Upper lobe of left lung (tissue), 6 donors: ENCODE results near the gene CNTNAP2. TPM values are rescaled to one million over a fixed set of nuclear protein-coding genes. Genes with fewer than 3 reads are reported as not detected.

ENCODE experiments used
- ATAC-seq, 2 donors: fragments of 200-7000 bp; cut with Tn5 transposase; one replicate each; pipeline ENCODE4 v1.9.1; 2022; ENCODE audit warnings: mild to moderate bottlenecking in 2 of 2, moderate library complexity in 2 of 2; ENCODE audit not compliant: low FRiP score in 2 of 2
- DNase-seq, 2 donors: peaks; one replicate each; pipeline ENCODE4 v3.0.0-alpha.2; 2019 to 2020
- H3K27ac ChIP-seq, 4 donors: fragments of 200-600 bp; sonication (generic); one replicate each; pipeline ENCODE4 v1.5.1; 2016 to 2019
- H3K27me3 ChIP-seq, 4 donors: fragments of 200-600 bp; sonication (generic); one replicate each; pipeline ENCODE4 v1.5.1; 2017 to 2019
- H3K36me3 ChIP-seq, 4 donors: fragments of 200-600 bp; sonication (generic); one replicate each; pipeline ENCODE4 v1.5.1; 2016 to 2019
- H3K4me1 ChIP-seq, 4 donors: fragments of 200-600 bp; sonication (generic); one replicate each; pipeline ENCODE4 v1.5.1; 2018 to 2019
- H3K4me3 ChIP-seq, 4 donors: fragments of 200-600 bp; sonication (generic); one replicate each; pipeline ENCODE4 v1.5.1; 2017 to 2019; ENCODE audit warnings: mild to moderate bottlenecking in 2 of 4, moderate library complexity in 1 of 4
- H3K9me3 ChIP-seq, 4 donors: fragments of 200-600 bp; sonication (generic); one replicate each; pipeline ENCODE4 v1.5.1; 2018 to 2019
- CTCF ChIP-seq, 6 experiments: fragments of 450-650 bp in 4 of 6; fragments of 200-600 bp in 2 of 6; sonication (generic) in 2 of 6; IDR thresholded peaks; one replicate each; pipeline ENCODE4 v1.5.1; 2016 to 2019; ENCODE audit warnings: antibody characterized with exemption in 6 of 6
- EP300 ChIP-seq, 4 donors: sonication (generic); formaldehyde crosslinking; IDR thresholded peaks; one replicate each; pipeline ENCODE4 v1.5.1; 2017; ENCODE audit warnings: antibody characterized with exemption in 4 of 4, control low read depth in 2 of 4
- POLR2A ChIP-seq, 4 donors: fragments of 450-650 bp; IDR thresholded peaks; one replicate each; pipeline ENCODE4 v1.5.1; 2016 to 2017; ENCODE audit warnings: antibody characterized with exemption in 4 of 4, mild to moderate bottlenecking in 2 of 4
- POLR2AphosphoS5 ChIP-seq, 2 donors: sonication (generic); formaldehyde crosslinking; IDR thresholded peaks; one replicate each; pipeline ENCODE4 v1.5.1; 2017; ENCODE audit warnings: antibody characterized with exemption in 2 of 2
- WGBS, 2 donors: methylation state at CpG; one replicate each; pipeline ENCODE4 v1.1.5; 2017 to 2018; 5-methylcytosine and 5-hydroxymethylcytosine counted together
- total RNA-seq, 6 donors: library from RNA; depleted of rRNA in 4 of 6; stranded (reverse); fragments of >200 nt in 4 of 6; gene quantifications; one replicate each; pipeline versions ENCODE4 v1.1.0 to v1.2.1, GENCODE V29; 2016 to 2021
- donor health status: DM: no; HTN: no; CAD: no; lungs with moderate emphysema.
- donor health status: DM: no; HTN: yes; CAD: no; lungs with severe emphysema.

Gene CNTNAP2
- total RNA-seq, 6 donors from 2014 or later: 0.06 to 1.0 (median 0.37) TPM

DNA sequence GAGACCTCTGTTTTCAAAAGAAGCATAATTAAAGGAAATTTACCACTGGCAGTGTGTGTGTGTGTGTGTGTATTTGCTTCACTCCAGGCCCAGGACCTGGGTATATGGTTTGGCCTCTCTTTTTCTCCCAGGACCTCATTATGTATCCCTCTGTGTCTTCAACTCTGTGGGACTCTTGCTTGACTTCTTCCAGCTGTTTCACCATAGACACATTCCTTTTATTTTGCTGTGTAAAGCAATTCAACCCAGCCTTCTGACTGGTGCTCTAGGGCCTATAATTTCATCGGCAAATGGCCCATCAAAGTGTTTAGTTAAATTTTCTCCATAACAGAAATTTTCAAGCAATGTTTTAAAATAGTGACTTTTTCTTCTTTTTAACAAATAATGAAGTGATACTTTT, 954.3 kb downstream of the CNTNAP2 start:
- no peaks in the 10 kb centered on the region for H3K9me3 ChIP-seq
- no peak overlapping the region for H3K4me3 ChIP-seq
- no peaks in the 10 kb centered on the region for H3K4me1 ChIP-seq
- 60 to 79% methylated on average over 1 of the region's 1 CpG for WGBS, 2 donors
- H3K27me3 ChIP-seq: no peaks in the 10 kb centered on the region
- H3K27ac ChIP-seq: no peak overlapping the region
- ATAC-seq (no peak), DNase-seq (no peak)
- TF ChIP-seq POLR2A (IDR thresholded peaks at IDR 0.05) (no peak), POLR2AphosphoS5 (IDR thresholded peaks at IDR 0.05) (no peak), EP300 (IDR thresholded peaks at IDR 0.05) (no peak), CTCF (IDR thresholded peaks at IDR 0.05) (no peak)
- no peaks in the 10 kb centered on the region for H3K36me3 ChIP-seq

GRCh38 chr7:147071536-147071935, 954.9 kb downstream of the CNTNAP2 start:
- ATAC-seq (no peak), DNase-seq (no peak)
- 70 to 73% methylated on average over 1 of the region's 1 CpG for WGBS, 2 donors
- Histone ChIP-seq H3K36me3 (no peaks in the 10 kb centered on the region), H3K9me3 (no peaks in the 10 kb centered on the region), H3K27me3 (no peaks in the 10 kb centered on the region), H3K27ac (no peak overlapping the region), H3K4me1 (no peaks in the 10 kb centered on the region), H3K4me3 (no peak overlapping the region)
- TF ChIP-seq POLR2AphosphoS5 (IDR thresholded peaks at IDR 0.05) (no peak), EP300 (IDR thresholded peaks at IDR 0.05) (no peak), POLR2A (IDR thresholded peaks at IDR 0.05) (no peak), CTCF (IDR thresholded peaks at IDR 0.05) (no peak)

DNA sequence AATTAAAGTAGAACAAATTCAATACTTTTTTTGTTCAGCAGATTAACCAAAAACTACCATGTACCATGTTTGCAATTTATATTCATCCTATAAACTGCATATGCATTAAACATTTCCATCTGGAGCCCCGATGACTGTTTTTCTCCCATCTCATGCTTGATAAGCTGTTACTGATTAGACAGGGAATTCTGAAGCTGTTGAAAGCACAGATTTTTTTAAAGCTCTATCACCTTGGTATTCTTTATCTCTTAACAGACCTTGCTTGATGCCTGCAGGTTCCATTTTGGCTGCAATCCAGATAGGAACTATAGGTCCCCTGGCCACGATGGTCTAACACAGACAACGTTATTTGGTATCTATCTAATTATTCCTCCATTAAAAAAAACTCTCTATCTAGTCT, 961.7 kb downstream of the CNTNAP2 start:
- Histone ChIP-seq H3K27ac (no peak overlapping the region), H3K36me3 (no peaks in the 10 kb centered on the region), H3K9me3 (no peaks in the 10 kb centered on the region), H3K4me3 (no peak overlapping the region), H3K27me3 (no peaks in the 10 kb centered on the region), H3K4me1 (no peaks in the 10 kb centered on the region)
- DNase-seq: no peak
- 67 to 69% methylated on average over 3 of the region's 3 CpGs for WGBS, 2 donors
- ATAC-seq: no peak
- no peak for TF ChIP-seq CTCF (IDR thresholded peaks at IDR 0.05)
- TF ChIP-seq EP300 (IDR thresholded peaks at IDR 0.05): no peak
- TF ChIP-seq POLR2AphosphoS5 (IDR thresholded peaks at IDR 0.05): no peak
- no peak for TF ChIP-seq POLR2A (IDR thresholded peaks at IDR 0.05)

GRCh38 chr7:147079083-147079482, 962.5 kb downstream of the CNTNAP2 start:
- Histone ChIP-seq H3K4me1 (no peaks in the 10 kb centered on the region), H3K4me3 (no peak overlapping the region), H3K36me3 (no peaks in the 10 kb centered on the region), H3K9me3 (no peaks in the 10 kb centered on the region), H3K27ac (no peak overlapping the region), H3K27me3 (no peaks in the 10 kb centered on the region)
- TF ChIP-seq CTCF (IDR thresholded peaks at IDR 0.05) (no peak), POLR2A (IDR thresholded peaks at IDR 0.05) (no peak), POLR2AphosphoS5 (IDR thresholded peaks at IDR 0.05) (no peak), EP300 (IDR thresholded peaks at IDR 0.05) (no peak)
- DNase-seq (no peak), ATAC-seq (no peak)
- 59 to 90% methylated on average over 3 to 5 of the region's 5 CpGs for WGBS, 2 donors

GRCh38 chr7:147079921-147080420, 963.4 kb downstream of the CNTNAP2 start:
- Histone ChIP-seq H3K9me3 (no peaks in the 10 kb centered on the region), H3K4me1 (no peaks in the 10 kb centered on the region), H3K36me3 (no peaks in the 10 kb centered on the region), H3K4me3 (no peak overlapping the region), H3K27me3 (no peaks in the 10 kb centered on the region), H3K27ac (no peak overlapping the region)
- WGBS, 2 donors: 81 to 83% methylated on average over 2 of the region's 2 CpGs
- DNase-seq (no peak), ATAC-seq (no peak)
- no peak for TF ChIP-seq POLR2AphosphoS5 (IDR thresholded peaks at IDR 0.05)
- no peak for TF ChIP-seq CTCF (IDR thresholded peaks at IDR 0.05)
- TF ChIP-seq POLR2A (IDR thresholded peaks at IDR 0.05): no peak
- TF ChIP-seq EP300 (IDR thresholded peaks at IDR 0.05): no peak
